ENCODE results near the gene DNAAF1. TPM values are rescaled to one million over a fixed set of nuclear protein-coding genes. Genes with fewer than 3 reads are reported as not detected.
A peak's percentile ranks its signal among the peaks of the same experiment; 100 is the strongest.

The DNAAF1 gene
- polyA plus RNA-seq, 1 of the 3 experiments (the other 2 are of a cell fraction), result 0.35 TPM

DNA sequence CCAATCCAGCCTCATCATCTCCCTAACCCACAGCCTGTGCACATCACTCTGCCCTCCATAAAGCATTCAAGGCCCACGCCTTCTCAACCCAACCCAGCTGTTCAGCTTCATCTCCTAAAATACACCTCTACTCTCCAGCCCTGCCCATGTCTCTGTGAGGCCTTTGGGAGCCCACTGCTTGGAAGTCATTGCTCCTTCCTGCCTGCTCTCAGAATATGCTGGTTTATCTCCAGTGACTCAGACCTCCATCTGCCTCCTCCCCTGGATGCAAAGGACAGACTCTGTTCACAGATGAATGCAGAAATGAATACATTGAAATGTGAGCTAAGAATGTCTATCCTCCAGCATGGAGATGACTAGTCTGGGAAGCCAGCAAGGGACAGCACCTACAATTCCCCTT is 75.7 kb downstream of the DNAAF1 start:
- no peak overlapping the region for H3K4me3 ChIP-seq (ENCODE audit: low read depth in 2 of 2, low read length in 1 of 2)
- no peak overlapping the region for H2AFZ ChIP-seq (ENCODE audit: low read depth)
- H3K9ac ChIP-seq, result no peak overlapping the region
- no peaks in the 10 kb centered on the region for H3F3A ChIP-seq (replicated peaks; ENCODE audit: insufficient read depth)
- no peaks in the 10 kb centered on the region for H3K27me3 ChIP-seq (ENCODE audit: insufficient read depth)
- no peak overlapping the region for H3K4me2 ChIP-seq
- no peak overlapping the region for H3K27ac ChIP-seq (ENCODE audit: low read depth in 2 of 2, low read length in 1 of 2)
- no peaks in the 10 kb centered on the region for H3K79me2 ChIP-seq (ENCODE audit: insufficient read depth)
- no peaks in the 10 kb centered on the region for H4K20me1 ChIP-seq (ENCODE audit: insufficient read depth)
- no peaks in the 10 kb centered on the region for H3K9me3 ChIP-seq
- WGBS (ENCODE audit: low lambda C conversion rate), result 100% methylated on average over 1 of the region's 1 CpG
- CTCF ChIA-PET, result no interaction called here
- H3K4me1 ChIP-seq (ENCODE audit: control insufficient read depth in 1 of 2, insufficient read depth in 2 of 2, low read depth in 1 of 2, low read length in 1 of 2), result peaks cover 5 to 10% of the 10 kb centered on the region in 2 experiments; a peak in 2 of 4 replicates
- no peaks in the 10 kb centered on the region for H3K36me3 ChIP-seq (replicated peaks in 1 of 2; ENCODE audit: control insufficient read depth in 1 of 2, insufficient read depth in 2 of 2, low read length in 1 of 2)
- TF ChIP-seq EP300 (IDR thresholded peaks at IDR 0.05; ENCODE audit: borderline replicate concordance in 1 of 2, low read depth in 1 of 2, low read length in 1 of 2), result no peak
- TF ChIP-seq, protein P1, sequence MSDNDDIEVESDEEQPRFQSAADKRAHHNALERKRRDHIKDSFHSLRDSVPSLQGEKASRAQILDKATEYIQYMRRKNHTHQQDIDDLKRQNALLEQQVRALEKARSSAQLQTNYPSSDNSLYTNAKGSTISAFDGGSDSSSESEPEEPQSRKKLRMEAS (IDR thresholded peaks at IDR 0.05; ENCODE audit: low read depth), result no peak
- TF ChIP-seq RXRA (IDR thresholded peaks at IDR 0.05; ENCODE audit: borderline replicate concordance, low read depth), result no peak
- no peak for TF ChIP-seq MXI1 (IDR thresholded peaks at IDR 0.05; ENCODE audit: low read depth, low read length)
- TF ChIP-seq, protein P2, sequence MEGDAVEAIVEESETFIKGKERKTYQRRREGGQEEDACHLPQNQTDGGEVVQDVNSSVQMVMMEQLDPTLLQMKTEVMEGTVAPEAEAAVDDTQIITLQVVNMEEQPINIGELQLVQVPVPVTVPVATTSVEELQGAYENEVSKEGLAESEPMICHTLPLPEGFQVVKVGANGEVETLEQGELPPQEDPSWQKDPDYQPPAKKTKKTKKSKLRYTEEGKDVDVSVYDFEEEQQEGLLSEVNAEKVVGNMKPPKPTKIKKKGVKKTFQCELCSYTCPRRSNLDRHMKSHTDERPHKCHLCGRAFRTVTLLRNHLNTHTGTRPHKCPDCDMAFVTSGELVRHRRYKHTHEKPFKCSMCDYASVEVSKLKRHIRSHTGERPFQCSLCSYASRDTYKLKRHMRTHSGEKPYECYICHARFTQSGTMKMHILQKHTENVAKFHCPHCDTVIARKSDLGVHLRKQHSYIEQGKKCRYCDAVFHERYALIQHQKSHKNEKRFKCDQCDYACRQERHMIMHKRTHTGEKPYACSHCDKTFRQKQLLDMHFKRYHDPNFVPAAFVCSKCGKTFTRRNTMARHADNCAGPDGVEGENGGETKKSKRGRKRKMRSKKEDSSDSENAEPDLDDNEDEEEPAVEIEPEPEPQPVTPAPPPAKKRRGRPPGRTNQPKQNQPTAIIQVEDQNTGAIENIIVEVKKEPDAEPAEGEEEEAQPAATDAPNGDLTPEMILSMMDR (IDR thresholded peaks at IDR 0.05), result no peak
- no peak for TF ChIP-seq CHD2 (IDR thresholded peaks at IDR 0.05; ENCODE audit: low read length, partially characterized antibody)
- TF ChIP-seq, protein P3, sequence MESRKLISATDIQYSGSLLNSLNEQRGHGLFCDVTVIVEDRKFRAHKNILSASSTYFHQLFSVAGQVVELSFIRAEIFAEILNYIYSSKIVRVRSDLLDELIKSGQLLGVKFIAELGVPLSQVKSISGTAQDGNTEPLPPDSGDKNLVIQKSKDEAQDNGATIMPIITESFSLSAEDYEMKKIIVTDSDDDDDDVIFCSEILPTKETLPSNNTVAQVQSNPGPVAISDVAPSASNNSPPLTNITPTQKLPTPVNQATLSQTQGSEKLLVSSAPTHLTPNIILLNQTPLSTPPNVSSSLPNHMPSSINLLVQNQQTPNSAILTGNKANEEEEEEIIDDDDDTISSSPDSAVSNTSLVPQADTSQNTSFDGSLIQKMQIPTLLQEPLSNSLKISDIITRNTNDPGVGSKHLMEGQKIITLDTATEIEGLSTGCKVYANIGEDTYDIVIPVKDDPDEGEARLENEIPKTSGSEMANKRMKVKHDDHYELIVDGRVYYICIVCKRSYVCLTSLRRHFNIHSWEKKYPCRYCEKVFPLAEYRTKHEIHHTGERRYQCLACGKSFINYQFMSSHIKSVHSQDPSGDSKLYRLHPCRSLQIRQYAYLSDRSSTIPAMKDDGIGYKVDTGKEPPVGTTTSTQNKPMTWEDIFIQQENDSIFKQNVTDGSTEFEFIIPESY (IDR thresholded peaks at IDR 0.05; ENCODE audit: borderline replicate concordance, low read depth), result no peak
- TF ChIP-seq FOSL2 (IDR thresholded peaks at IDR 0.05; ENCODE audit: borderline replicate concordance, low read depth), result 0 out of 2 replicates have a peak, but pooled peaks have one; percentile 4
- H3K9me2 ChIP-seq, result no peaks in the 10 kb centered on the region
- no peak for DNase-seq
- POLR2A ChIA-PET, result no interaction called here

DNA sequence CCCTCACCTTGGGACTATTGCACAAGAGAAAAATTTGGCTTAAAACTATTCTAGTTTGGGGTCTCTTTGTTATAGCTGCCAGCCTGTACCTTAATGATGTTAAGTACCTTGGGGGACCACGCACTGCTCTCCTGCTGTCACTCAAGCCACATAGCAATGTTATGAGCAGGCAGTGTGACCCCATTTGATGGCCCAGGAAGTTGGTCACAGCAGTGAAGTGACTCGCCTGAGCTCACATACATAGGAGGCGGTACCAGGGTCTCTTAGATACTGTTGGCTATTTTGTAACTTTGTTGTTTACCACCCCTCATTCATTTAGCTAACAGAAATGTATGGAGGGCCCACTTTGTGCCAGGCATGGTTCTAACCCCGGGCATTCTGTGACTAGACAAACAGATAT is 78.3 kb downstream of the DNAAF1 start:
- H3K36me3 ChIP-seq (replicated peaks in 1 of 2; ENCODE audit: control insufficient read depth in 1 of 2, insufficient read depth in 2 of 2, low read length in 1 of 2), result no peaks in the 10 kb centered on the region
- POLR2A ChIA-PET, result no interaction called here
- no peaks in the 10 kb centered on the region for H3K79me2 ChIP-seq (ENCODE audit: insufficient read depth)
- no peaks in the 10 kb centered on the region for H3F3A ChIP-seq (replicated peaks; ENCODE audit: insufficient read depth)
- no peak overlapping the region for H3K27ac ChIP-seq (ENCODE audit: low read depth in 2 of 2, low read length in 1 of 2)
- DNase-seq, result no peak
- H3K4me2 ChIP-seq, result no peak overlapping the region
- H3K4me3 ChIP-seq (ENCODE audit: low read depth in 2 of 2, low read length in 1 of 2), result no peak overlapping the region
- H3K4me1 ChIP-seq (ENCODE audit: control insufficient read depth in 1 of 2, insufficient read depth in 2 of 2, low read depth in 1 of 2, low read length in 1 of 2), result peaks cover 10 to 21% of the 10 kb centered on the region in 2 experiments; a peak in 2 of 4 replicates
- CTCF ChIA-PET, result interaction anchor here (0.9 to 1.4 kb wide), 2 partner anchors 37 to 54 kb away, joined by 3 to 4 read pairs; partner anchors contain the start of gene TAF1C
- no peak overlapping the region for H3K9ac ChIP-seq
- TF ChIP-seq POLR2AphosphoS5 (IDR thresholded peaks at IDR 0.05; ENCODE audit: low read depth, low read length), result no peak
- no peak for TF ChIP-seq NFIC (IDR thresholded peaks at IDR 0.05; ENCODE audit: borderline replicate concordance)
- TF ChIP-seq GABPA (IDR thresholded peaks at IDR 0.05; ENCODE audit: low read depth), result no peak
- TF ChIP-seq, protein P2 (IDR thresholded peaks at IDR 0.05), result no peak
- no peak for TF ChIP-seq RXRA (IDR thresholded peaks at IDR 0.05; ENCODE audit: borderline replicate concordance, low read depth)
- TF ChIP-seq, protein P1 (IDR thresholded peaks at IDR 0.05; ENCODE audit: low read depth), result no peak
- H4K20me1 ChIP-seq (ENCODE audit: insufficient read depth), result no peaks in the 10 kb centered on the region
- no peaks in the 10 kb centered on the region for H3K9me2 ChIP-seq
- H3K9me3 ChIP-seq, result no peaks in the 10 kb centered on the region
- H2AFZ ChIP-seq (ENCODE audit: low read depth), result no peak overlapping the region
- WGBS (ENCODE audit: low lambda C conversion rate), result 64% methylated on average over 4 of the region's 4 CpGs
- no peaks in the 10 kb centered on the region for H3K27me3 ChIP-seq (ENCODE audit: insufficient read depth)
